CD4-positive, alpha-beta T cell (primary cell): ENCODE data around the gene HSD17B13. TPM values are rescaled to one million over a fixed set of nuclear protein-coding genes. Genes with fewer than 3 reads are reported as not detected.

ENCODE experiments used
- ATAC-seq: fragments of 200-7000 bp; cut with Tn5 transposase; one replicate; pipeline ENCODE4 v1.10.0; 2022; ENCODE audit warnings: mild to moderate bottlenecking; ENCODE audit not compliant: poor library complexity
- CTCF ChIA-PET: fragments of 350-600 bp; sonication (Branson Sonifier 250); formaldehyde crosslinking; loops from one replicate; lab custom pipeline; 2021; ENCODE audit warnings: antibody characterized with exemption, inconsistent platforms; lab: Charles Lee
- POLR2A ChIA-PET: fragments of 350-600 bp; sonication (Branson Sonifier 250); formaldehyde crosslinking; loops from one replicate; lab custom pipeline; 2021; ENCODE audit warnings: antibody characterized with exemption, inconsistent platforms; lab: Charles Lee
- DNase-seq, 14 experiments: peaks; one replicate each; pipeline ENCODE4 v3.0.0-alpha.2; 2013 to 2020; ENCODE audit warnings: mixed read lengths in 2 of 14
- H3K27ac ChIP-seq, 2 donors: one replicate each; pipeline versions ENCODE4 v1.5.1 to v1.7.0; 2013; ENCODE audit warnings: low read length in 2 of 2, low read depth in 1 of 2, mild to moderate bottlenecking in 1 of 2
- H3K27me3 ChIP-seq, 2 experiments: 1 replicate in 1 of 2; 2 replicates in 1 of 2; pipeline versions ENCODE4 v1.6.1 to v1.7.0; 2013; ENCODE audit warnings: low read length in 2 of 2, control low read depth in 1 of 2, mild to moderate bottlenecking in 1 of 2, moderate library complexity in 1 of 2; ENCODE audit not compliant: insufficient read depth in 2 of 2, control insufficient read depth in 1 of 2
- H3K36me3 ChIP-seq: one replicate; pipeline ENCODE4 v1.6.1; 2013; ENCODE audit warnings: low read length, control low read depth; ENCODE audit not compliant: insufficient read depth
- H3K4me1 ChIP-seq: one replicate; pipeline ENCODE4 v1.6.1; 2013; ENCODE audit warnings: low read length, control low read depth; ENCODE audit not compliant: insufficient read depth
- H3K4me3 ChIP-seq: one replicate; pipeline ENCODE4 v1.5.1; 2013; ENCODE audit warnings: mild to moderate bottlenecking, low read length, moderate library complexity
- H3K9me3 ChIP-seq, 2 experiments: 1 replicate in 1 of 2; 2 replicates in 1 of 2; pipeline versions ENCODE4 v1.6.1 to v1.7.0; 2013; ENCODE audit warnings: low read length in 2 of 2, mild to moderate bottlenecking in 2 of 2, control low read depth in 1 of 2, moderate library complexity in 1 of 2; ENCODE audit not compliant: control insufficient read depth in 1 of 2, insufficient read depth in 1 of 2
- H3K27ac Mint-ChIP-seq: one replicate; pipeline ENCODE4 v1.8.0; 2020; ENCODE audit warnings: mixed read lengths
- H3K27me3 Mint-ChIP-seq: one replicate; pipeline ENCODE4 v1.8.0; 2021; ENCODE audit warnings: mixed read lengths
- H3K36me3 Mint-ChIP-seq: one replicate; pipeline ENCODE4 v1.8.0; 2021; ENCODE audit warnings: low read depth, mixed read lengths
- H3K4me1 Mint-ChIP-seq: one replicate; pipeline ENCODE4 v1.8.0; 2021; ENCODE audit warnings: low read depth, mixed read lengths
- H3K4me3 Mint-ChIP-seq: one replicate; pipeline ENCODE4 v1.8.0; 2020; ENCODE audit warnings: mild to moderate bottlenecking, mixed read lengths
- H3K9me3 Mint-ChIP-seq: one replicate; pipeline ENCODE4 v1.8.0; 2020; ENCODE audit warnings: mixed read lengths
- intact Hi-C, 2 experiments: fragments of 100-400 bp; cut with DNase I in 1 of 2; cut with micrococcal nuclease in 1 of 2; formaldehyde crosslinking; loops; one replicate each; pipeline versions ENCODE4 v1.15.1 to v1.9.0; 2023 to 2025; cut with DNase I, micrococcal nuclease
- total RNA-seq, 174 experiments: library from RNA in 2 of 174; stranded (reverse) in 2 of 174; gene quantifications; one replicate each; pipeline ENCODE4 v1.2.3 and lab custom pipeline; 2021 to 2026
- TF ChIP-seq, protein P1 (sequence below): fragments of 200-600 bp; IDR thresholded peaks from one replicate; pipeline ENCODE4 v1.8.0; 2022; ENCODE audit warnings: antibody characterized with exemption, mild to moderate bottlenecking

Gene HSD17B13
- total RNA-seq, 2 experiments from 2014 or later: 0.17 to 0.27 TPM

DNA sequence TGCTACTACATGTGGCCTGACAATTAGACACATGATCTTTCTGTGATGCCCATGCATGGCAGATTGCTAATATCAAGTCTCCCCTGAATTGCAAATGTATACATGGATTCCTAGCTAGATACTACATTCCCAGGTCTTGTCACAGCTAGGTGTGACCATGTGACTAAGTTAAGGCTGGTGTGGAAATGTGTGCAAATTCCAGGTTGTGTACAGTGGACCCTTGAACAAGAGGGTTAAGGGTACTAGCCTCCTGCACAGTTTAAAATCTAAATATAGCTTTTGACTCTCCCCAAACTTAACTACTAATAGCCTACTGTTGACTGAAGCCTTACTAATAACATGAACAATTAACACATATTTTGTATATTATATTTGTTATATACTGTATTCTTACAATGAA lies 48.4 kb downstream of the HSD17B13 start:
- Mint-ChIP-seq H3K27me3 (peaks cover 16% of the 10 kb centered on the region), H3K4me3 (no peak overlapping the region), H3K4me1 (no peaks in the 10 kb centered on the region), H3K9me3 (no peaks in the 10 kb centered on the region), H3K36me3 (no peaks in the 10 kb centered on the region), H3K27ac (no peak overlapping the region)
- TF ChIP-seq, protein P1, sequence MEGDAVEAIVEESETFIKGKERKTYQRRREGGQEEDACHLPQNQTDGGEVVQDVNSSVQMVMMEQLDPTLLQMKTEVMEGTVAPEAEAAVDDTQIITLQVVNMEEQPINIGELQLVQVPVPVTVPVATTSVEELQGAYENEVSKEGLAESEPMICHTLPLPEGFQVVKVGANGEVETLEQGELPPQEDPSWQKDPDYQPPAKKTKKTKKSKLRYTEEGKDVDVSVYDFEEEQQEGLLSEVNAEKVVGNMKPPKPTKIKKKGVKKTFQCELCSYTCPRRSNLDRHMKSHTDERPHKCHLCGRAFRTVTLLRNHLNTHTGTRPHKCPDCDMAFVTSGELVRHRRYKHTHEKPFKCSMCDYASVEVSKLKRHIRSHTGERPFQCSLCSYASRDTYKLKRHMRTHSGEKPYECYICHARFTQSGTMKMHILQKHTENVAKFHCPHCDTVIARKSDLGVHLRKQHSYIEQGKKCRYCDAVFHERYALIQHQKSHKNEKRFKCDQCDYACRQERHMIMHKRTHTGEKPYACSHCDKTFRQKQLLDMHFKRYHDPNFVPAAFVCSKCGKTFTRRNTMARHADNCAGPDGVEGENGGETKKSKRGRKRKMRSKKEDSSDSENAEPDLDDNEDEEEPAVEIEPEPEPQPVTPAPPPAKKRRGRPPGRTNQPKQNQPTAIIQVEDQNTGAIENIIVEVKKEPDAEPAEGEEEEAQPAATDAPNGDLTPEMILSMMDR: no peak
- H3K36me3 ChIP-seq: no peaks in the 10 kb centered on the region
- no peak for DNase-seq
- intact Hi-C loops: loop anchor here in 1 of 2 experiments (5.0 kb wide), 1 partner anchor 193 kb away; no protein-coding TSS in a partner anchor
- ChIA-PET CTCF (no interaction called here), POLR2A (no interaction called here)
- H3K27me3 ChIP-seq: peaks cover 0 to 5% of the 10 kb centered on the region in 2 experiments
- H3K4me1 ChIP-seq: no peaks in the 10 kb centered on the region
- no peak overlapping the region for H3K27ac ChIP-seq
- ATAC-seq: no peak
- no peak overlapping the region for H3K4me3 ChIP-seq
- H3K9me3 ChIP-seq: no peaks in the 10 kb centered on the region

DNA sequence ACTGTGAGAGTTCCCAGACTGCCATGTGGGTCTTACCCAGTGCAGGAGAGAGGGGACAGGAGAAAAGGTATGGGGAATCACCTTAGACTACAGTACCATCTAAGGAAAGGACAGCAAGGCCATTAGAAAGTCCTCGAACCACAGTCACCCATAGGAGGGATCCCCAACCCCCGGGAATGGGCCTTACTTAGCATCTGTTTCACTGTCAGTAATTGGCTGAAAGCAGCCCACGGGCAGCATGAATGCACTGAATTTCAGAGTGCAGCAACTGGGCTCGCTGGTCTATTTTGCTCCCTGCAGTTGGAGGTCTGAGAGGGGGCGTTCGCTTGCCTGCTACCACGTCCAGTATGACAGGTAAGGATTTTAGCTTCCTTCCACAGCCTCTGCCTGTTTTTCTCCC lies 51.9 kb downstream of the HSD17B13 start:
- ChIA-PET CTCF (no interaction called here), POLR2A (no interaction called here)
- Histone ChIP-seq H3K9me3 (no peaks in the 10 kb centered on the region), H3K36me3 (no peaks in the 10 kb centered on the region), H3K4me1 (no peaks in the 10 kb centered on the region), H3K27me3 (peaks cover 0 to 5% of the 10 kb centered on the region in 2 experiments), H3K27ac (no peak overlapping the region), H3K4me3 (no peak overlapping the region)
- no peaks in the 10 kb centered on the region for H3K9me3 Mint-ChIP-seq
- no peak overlapping the region for H3K4me3 Mint-ChIP-seq
- H3K4me1 Mint-ChIP-seq: no peaks in the 10 kb centered on the region
- no peak for DNase-seq
- intact Hi-C loops: loop anchor here (1.0 to 5.0 kb wide), 2 partner anchors 194 to 196 kb away; no protein-coding TSS in a partner anchor
- H3K36me3 Mint-ChIP-seq: no peaks in the 10 kb centered on the region
- H3K27ac Mint-ChIP-seq: no peak overlapping the region
- peaks cover 9% of the 10 kb centered on the region for H3K27me3 Mint-ChIP-seq
- no peak for ATAC-seq
- TF ChIP-seq, protein P1: no peak

DNA sequence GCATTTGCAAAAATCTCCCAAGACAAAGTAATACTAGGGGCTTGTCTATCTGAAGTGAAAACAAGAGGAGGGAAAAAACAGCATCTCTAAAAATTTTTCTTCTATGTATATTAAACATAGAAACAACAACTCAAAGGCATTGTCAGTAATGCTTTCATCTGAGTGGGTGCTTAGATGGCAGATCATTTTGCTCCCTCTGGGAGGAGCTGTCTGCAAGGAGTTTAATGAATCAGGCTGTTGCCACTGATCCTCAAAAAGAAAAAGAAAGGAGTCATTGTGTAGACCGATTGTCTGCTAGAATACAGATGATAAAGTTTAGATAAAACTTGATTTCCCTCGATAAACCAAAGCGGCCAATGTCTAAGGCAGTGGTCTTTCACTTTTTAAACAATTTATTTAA lies 52.5 kb downstream of the HSD17B13 start:
- CTCF ChIA-PET: no interaction called here

More for the DNA sequence above, 52.5 kb downstream of the HSD17B13 start:
- H3K27me3 Mint-ChIP-seq: peaks cover 9% of the 10 kb centered on the region
- H3K27ac Mint-ChIP-seq: no peak overlapping the region
- H3K4me3 Mint-ChIP-seq: no peak overlapping the region
- TF ChIP-seq, protein P1: no peak
- Histone ChIP-seq H3K4me1 (no peaks in the 10 kb centered on the region), H3K27me3 (peaks cover 0 to 5% of the 10 kb centered on the region in 2 experiments), H3K4me3 (no peak overlapping the region), H3K9me3 (no peaks in the 10 kb centered on the region), H3K36me3 (no peaks in the 10 kb centered on the region), H3K27ac (no peak overlapping the region)
- H3K4me1 Mint-ChIP-seq: no peaks in the 10 kb centered on the region
- ATAC-seq: no peak
- DNase-seq: peak in 4 of 14 experiments; percentile 6 to 13 (median 8)
- POLR2A ChIA-PET: no interaction called here
- intact Hi-C loops: loop anchor here (1.0 to 5.0 kb wide), 2 partner anchors 195 to 197 kb away; no protein-coding TSS in a partner anchor
- H3K36me3 Mint-ChIP-seq: no peaks in the 10 kb centered on the region
- H3K9me3 Mint-ChIP-seq: no peaks in the 10 kb centered on the region
